Omental fat pad (tissue), 4 donors: ENCODE measurements around the gene PDCD4. TPM values are rescaled to one million over a fixed set of nuclear protein-coding genes. Genes with fewer than 3 reads are reported as not detected.

ENCODE experiments used
- ATAC-seq: fragments of 150-250 bp; one replicate; pipeline ENCODE4 v1.9.1; 2016; ENCODE audit warnings: mild to moderate bottlenecking, moderate library complexity; ENCODE audit not compliant: low FRiP score
- DNase-seq: peaks from one replicate; pipeline ENCODE4 v3.0.0-alpha.2; 2019; ENCODE audit warnings: low spot score
- CTCF ChIP-seq, 3 donors: fragments of 450-650 bp; IDR thresholded peaks; one replicate each; pipeline ENCODE4 v1.5.1; 2016 to 2017; ENCODE audit warnings: antibody characterized with exemption in 3 of 3, mild to moderate bottlenecking in 3 of 3, moderate library complexity in 2 of 3
- total RNA-seq, 4 donors: library from RNA; depleted of rRNA; stranded (reverse); fragments of >200 nt; gene quantifications; one replicate each; pipeline ENCODE4 v1.1.0, GENCODE V29; 2016

Gene PDCD4
- total RNA-seq, 4 donors from 2014 or later, result 69.7 to 127 (median 102) TPM

GRCh38 chr10:110893559-110894179 lies 21.9 kb downstream of the PDCD4 start:
- TF ChIP-seq CTCF (IDR thresholded peaks at IDR 0.05), result no peak
- no peak for DNase-seq
- ATAC-seq, result peak; percentile 84

GRCh38 chr10:110897184-110897583 lies 25.5 kb downstream of the PDCD4 start:
- no peak for TF ChIP-seq CTCF (IDR thresholded peaks at IDR 0.05)
- ATAC-seq (no peak), DNase-seq (no peak)

- no peak for TF ChIP-seq CTCF (IDR thresholded peaks at IDR 0.05)
- ATAC-seq (no peak), DNase-seq (no peak)
Observed at GRCh38 chr10:110898391-110898790, 26.7 kb downstream of the PDCD4 start.

GRCh38 chr10:110900983-110901382 lies 29.3 kb downstream of the PDCD4 start:
- TF ChIP-seq CTCF (IDR thresholded peaks at IDR 0.05), result no peak
- ATAC-seq (no peak), DNase-seq (no peak)

- ATAC-seq, result peak; percentile 90
- TF ChIP-seq CTCF (IDR thresholded peaks at IDR 0.05), result no peak
- no peak for DNase-seq
Observed at GRCh38 chr10:110901954-110902819, 30.5 kb downstream of the PDCD4 start.

GRCh38 chr10:110903280-110904278 lies 31.9 kb downstream of the PDCD4 start:
- ATAC-seq, result no peak
- TF ChIP-seq CTCF (IDR thresholded peaks at IDR 0.05), result no peak
- DNase-seq, result no peak
